PC-9 (cell line): Measurements from ENCODE around the gene UHRF1. TPM values are rescaled to one million over a fixed set of nuclear protein-coding genes. Genes with fewer than 3 reads are reported as not detected.
A peak's percentile ranks its signal among the peaks of the same experiment; 100 is the strongest.

ENCODE experiments used
- BruUV-seq: library from RNA; stranded (reverse); fragments of 400-500 nt; replicated peaks from 2 replicates; lab custom pipeline; 2021; lab: Mats Ljungman, UMichigan
- CTCF ChIA-PET: fragments of 300-600 bp; sonication (Branson Sonifier 250); formaldehyde crosslinking; loops from one replicate; lab custom pipeline; 2022; ENCODE audit warnings: antibody characterized with exemption; lab: Charles Lee
- POLR2A ChIA-PET: fragments of 300-600 bp; sonication (Branson Sonifier 250); formaldehyde crosslinking; loops from one replicate; lab custom pipeline; 2022; ENCODE audit warnings: antibody characterized with exemption; ENCODE audit not compliant: unreplicated experiment; lab: Charles Lee
- DNase-seq, 2 experiments: peaks; one replicate each; pipeline versions ENCODE4 v3.0.0 to v3.0.0-alpha.2; 2015 to 2022; ENCODE audit warnings: mixed read lengths in 1 of 2
- H2AFZ ChIP-seq: fragments of 200-600 bp; sonication (generic); 2 replicates; pipeline ENCODE4 v1.8.1; 2017; ENCODE audit warnings: antibody characterized with exemption
- H3F3A ChIP-seq: fragments of 200-600 bp; sonication (generic); 2 replicates; pipeline ENCODE4 v1.8.1; 2017; ENCODE audit warnings: antibody characterized with exemption, mild to moderate bottlenecking, low read depth; ENCODE audit not compliant: insufficient read depth
- H3K27ac ChIP-seq: fragments of 200-600 bp; sonication (generic); 2 replicates; pipeline ENCODE4 v1.6.1; 2016; ENCODE audit warnings: mixed run types
- H3K27me3 ChIP-seq: fragments of 200-600 bp; sonication (generic); 2 replicates; pipeline ENCODE4 v1.6.1; 2016; ENCODE audit warnings: low read depth, mixed run types; ENCODE audit not compliant: insufficient read depth
- H3K36me3 ChIP-seq: fragments of 200-600 bp; sonication (generic); 2 replicates; pipeline ENCODE4 v1.6.1; 2016; ENCODE audit warnings: low read depth, mixed run types
- H3K4me1 ChIP-seq: fragments of 200-600 bp; sonication (generic); replicated peaks from 2 replicates; pipeline ENCODE4 v1.6.1; 2016; ENCODE audit warnings: mixed run types; ENCODE audit not compliant: insufficient read depth
- H3K4me2 ChIP-seq: fragments of 200-600 bp; sonication (generic); 2 replicates; pipeline ENCODE4 v1.6.1; 2017; ENCODE audit warnings: mixed run types
- H3K4me3 ChIP-seq: fragments of 200-600 bp; sonication (generic); 2 replicates; pipeline ENCODE4 v1.6.1; 2016; ENCODE audit warnings: mixed run types
- H3K79me2 ChIP-seq: fragments of 200-600 bp; sonication (generic); 2 replicates; pipeline ENCODE4 v1.6.1; 2017; ENCODE audit warnings: low read depth, mixed run types
- H3K9me2 ChIP-seq: fragments of 200-600 bp; sonication (generic); 2 replicates; pipeline ENCODE4 v1.8.1; 2017; ENCODE audit warnings: mild to moderate bottlenecking; ENCODE audit not compliant: insufficient read depth
- H3K9me3 ChIP-seq: fragments of 200-600 bp; sonication (generic); 2 replicates; pipeline ENCODE4 v1.8.1; 2016; ENCODE audit warnings: low read depth; ENCODE audit not compliant: insufficient read depth
- H4K20me1 ChIP-seq: fragments of 200-600 bp; sonication (generic); 2 replicates; pipeline ENCODE4 v1.8.1; 2017; ENCODE audit not compliant: insufficient read depth
- CTCF ChIP-seq: fragments of 200-600 bp; sonication (generic); conservative IDR thresholded peaks from 2 replicates; pipeline ENCODE4 v1.6.1; 2017; ENCODE audit warnings: mixed run types, antibody characterized with exemption, mild to moderate bottlenecking, moderate library complexity
- EZH2 ChIP-seq: fragments of 200-600 bp; sonication (generic); IDR thresholded peaks from 2 replicates; pipeline ENCODE4 v1.8.0; 2017; ENCODE audit warnings: antibody characterized with exemption, low read depth
- intact Hi-C: fragments of 100-400 bp; cut with micrococcal nuclease; formaldehyde crosslinking; loops from one replicate; pipeline ENCODE4 v1.10.0; 2022; ENCODE audit not compliant: unreplicated experiment
- total RNA-seq: library from RNA; stranded (reverse); gene quantifications from 2 replicates; pipeline ENCODE4 v1.2.3, GENCODE V29; 2021

Gene UHRF1
- total RNA-seq, 1 experiment from 2014 or later = 61.4 TPM

GRCh38 chr19:4866595-4867424, 42.5 kb upstream of the UHRF1 start:
- no peak overlapping the region for H3K27ac ChIP-seq
- H3K79me2 ChIP-seq = peaks cover 17% of the 10 kb centered on the region
- no peaks in the 10 kb centered on the region for H4K20me1 ChIP-seq
- no peaks in the 10 kb centered on the region for H3K9me3 ChIP-seq
- ChIA-PET CTCF (interaction anchor here (0.7 to 0.8 kb wide), 2 partner anchors 45 to 164 kb away, joined by 3 to 6 read pairs; no protein-coding TSS in a partner anchor), POLR2A (interaction anchor here (0.6 to 0.7 kb wide), 2 partner anchors 37 to 39 kb away, joined by 3 to 23 read pairs; no protein-coding TSS in a partner anchor)
- H3K27me3 ChIP-seq = no peaks in the 10 kb centered on the region
- peak overlapping the region; percentile 77 for H3K4me2 ChIP-seq
- TSS peak; percentile 68 for BruUV-seq
- peak overlapping the region; percentile 74 for H2AFZ ChIP-seq
- intact Hi-C loops = loop anchor here (2.0 kb wide), 1 partner anchor 54 kb away; no protein-coding TSS in a partner anchor
- peak in 1 of 2 experiments; percentile 35 for DNase-seq
- H3K4me3 ChIP-seq = peak overlapping the region; percentile 89
- no peaks in the 10 kb centered on the region for H3K36me3 ChIP-seq
- TF ChIP-seq CTCF (no peak), EZH2 (no peak)
- H3F3A ChIP-seq = peaks cover 26% of the 10 kb centered on the region; the same call in 1 of the 2 replicates
- H3K4me1 ChIP-seq = peaks cover 26% of the 10 kb centered on the region
- no peaks in the 10 kb centered on the region for H3K9me2 ChIP-seq

GRCh38 chr19:4867534-4868285, 41.6 kb upstream of the UHRF1 start, which contains the start of gene PLIN3:
Gene PLIN3 (minus strand): TSS chr19:4867667. CDS start chr19:4861394, 6,273 bp downstream.
- no peaks in the 10 kb centered on the region for H3K36me3 ChIP-seq
- no peaks in the 10 kb centered on the region for H4K20me1 ChIP-seq
- peak; percentile 69 to 90 for DNase-seq
- peak within 1 kb of the TSS; percentile 88 for H3K27ac ChIP-seq
- CTCF ChIA-PET = interaction anchor here (0.8 kb wide), 1 partner anchor 44 kb away, joined by 6 read pairs; no protein-coding TSS in a partner anchor
- no peaks in the 10 kb centered on the region for H3K27me3 ChIP-seq
- H3K9me3 ChIP-seq = no peaks in the 10 kb centered on the region
- no peaks in the 10 kb centered on the region for H3K9me2 ChIP-seq
- POLR2A ChIA-PET = interaction anchor here (0.6 to 0.7 kb wide), 4 partner anchors 38 to 150 kb away, joined by 3 to 23 read pairs (median 5); no protein-coding TSS in a partner anchor
- peaks cover 17% of the 10 kb centered on the region for H3K4me1 ChIP-seq
- peak within 1 kb of the TSS; percentile 89 for H3K4me3 ChIP-seq
- peaks cover 17% of the 10 kb centered on the region for H3K79me2 ChIP-seq
- peak within 1 kb of the TSS; percentile 77 for H2AFZ ChIP-seq
- TF ChIP-seq CTCF (no peak), EZH2 (no peak)
- H3K4me2 ChIP-seq = peak within 1 kb of the TSS; percentile 77
- intact Hi-C loops = loop anchor here (2.0 kb wide), 1 partner anchor 55 kb away; no protein-coding TSS in a partner anchor
- no TSS peak for BruUV-seq
- H3F3A ChIP-seq = peaks cover 31% of the 10 kb centered on the region; the same call in 1 of the 2 replicates
